HUES48 (cell line): ENCODE results near the gene ZCCHC14.
"Not testable (repeated sequence)": the region's sequence is repeated elsewhere in the genome, so short reads cannot be mapped to it uniquely, and the experiment has no call there.

Experiments used
- H3K27ac ChIP-seq: one replicate; pipeline ENCODE4 v1.7.0; 2013; ENCODE audit warnings: low read depth, low read length, inconsistent platforms
- H3K27me3 ChIP-seq: 2 replicates; pipeline ENCODE4 v1.6.1; 2013; ENCODE audit warnings: mild to moderate bottlenecking, low read length; ENCODE audit not compliant: control insufficient read depth, insufficient read depth
- H3K36me3 ChIP-seq: 2 replicates; pipeline ENCODE4 v1.6.1; 2013; ENCODE audit warnings: low read length; ENCODE audit not compliant: control insufficient read depth, insufficient read depth
- H3K4me1 ChIP-seq: 2 replicates; pipeline ENCODE4 v1.6.1; 2013; ENCODE audit warnings: mild to moderate bottlenecking, low read length; ENCODE audit not compliant: control insufficient read depth, insufficient read depth
- H3K4me3 ChIP-seq: 2 replicates; pipeline ENCODE4 v1.5.1; 2013; ENCODE audit warnings: mild to moderate bottlenecking, low read depth, low read length
- H3K9ac ChIP-seq: 2 replicates; pipeline ENCODE4 v1.6.1; 2013; ENCODE audit warnings: mild to moderate bottlenecking, low read depth, low read length, moderate library complexity
- H3K9me3 ChIP-seq: 2 replicates; pipeline ENCODE4 v1.6.1; 2013; ENCODE audit warnings: low read length; ENCODE audit not compliant: control insufficient read depth, insufficient read depth

The ZCCHC14 gene

DNA sequence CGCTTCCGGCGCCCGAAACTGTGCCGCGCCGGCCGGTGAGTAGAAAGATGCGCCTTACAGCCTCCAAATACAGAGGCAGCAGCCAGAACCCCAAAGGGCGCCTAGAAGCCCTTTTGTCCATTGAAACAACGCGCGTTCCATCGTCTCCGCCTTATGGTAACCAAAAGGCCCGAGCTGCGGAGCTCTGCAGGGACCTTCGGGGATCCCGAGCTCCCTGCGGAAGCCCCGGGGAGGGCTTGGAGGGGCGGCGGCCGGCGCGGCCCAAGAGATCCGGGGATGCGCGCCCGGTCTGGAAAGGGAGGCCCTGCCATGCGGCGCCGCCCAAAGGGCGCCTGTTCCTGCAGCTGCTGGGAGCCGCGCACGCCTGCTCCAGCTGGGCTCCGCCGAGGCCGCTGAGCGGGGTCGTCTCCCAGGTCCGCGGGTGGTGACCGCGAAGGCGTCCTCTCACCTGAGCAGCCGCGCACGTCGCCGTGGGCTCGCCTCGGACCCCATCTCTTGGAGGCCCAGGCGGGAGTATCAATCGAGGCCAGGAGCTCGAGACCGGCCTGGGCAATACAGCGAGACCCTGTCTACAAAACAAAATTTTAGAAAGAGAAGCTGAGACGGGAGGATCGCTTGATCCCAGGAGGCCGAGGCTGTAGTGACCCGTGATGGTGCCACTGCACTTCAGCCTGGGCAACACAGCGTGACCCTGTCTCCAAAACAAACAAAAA, 108.5 kb downstream of the ZCCHC14 start:
- H3K27ac ChIP-seq, result peak overlapping the region; percentile 95
- H3K27me3 ChIP-seq, result no peaks in the 10 kb centered on the region
- H3K4me3 ChIP-seq, result peak overlapping the region; percentile 72
- no peaks in the 10 kb centered on the region for H3K36me3 ChIP-seq
- peak overlapping the region; percentile 60 for H3K9ac ChIP-seq
- H3K4me1 ChIP-seq, result peaks cover 12% of the 10 kb centered on the region
- no peaks in the 10 kb centered on the region for H3K9me3 ChIP-seq

DNA sequence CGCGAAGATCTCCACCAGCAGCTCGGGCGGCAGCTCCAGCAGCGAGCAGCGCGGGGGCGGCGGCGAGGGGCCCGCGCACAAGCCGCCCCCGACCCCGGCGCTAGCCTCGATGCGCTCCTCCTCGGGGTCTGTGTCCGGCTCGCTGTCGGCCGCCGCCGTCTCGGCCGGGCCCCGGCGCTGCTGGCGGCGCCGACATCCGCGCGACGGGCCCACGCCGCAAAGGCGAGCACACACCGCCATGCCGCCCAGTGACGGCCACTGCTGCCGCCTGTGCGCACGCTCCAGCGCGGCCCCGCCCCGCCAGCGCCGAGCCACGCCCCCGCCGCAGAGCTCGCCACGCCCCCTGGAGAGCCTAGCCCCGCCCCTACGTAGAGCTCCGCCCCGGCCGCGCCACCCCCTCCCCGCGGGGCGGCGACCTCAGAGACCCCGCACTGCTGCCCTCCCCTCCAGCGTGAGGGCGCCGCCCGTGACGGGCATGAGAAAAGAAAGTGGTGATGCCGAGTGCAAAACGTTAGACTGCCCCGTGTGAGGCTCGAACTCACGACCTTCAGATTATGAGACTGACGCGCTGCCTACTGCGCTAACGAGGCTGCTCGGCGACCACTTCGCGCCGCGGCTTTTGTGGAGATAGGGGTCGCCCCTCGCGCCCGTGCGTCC, 109.2 kb downstream of the ZCCHC14 start, which contains the start of gene FBXO31:
TSS of gene FBXO31 (minus strand) at position 272 of the 657 bp plus-strand sequence. CDS start at position 240, 32 bp downstream.
- Histone ChIP-seq H3K9me3 (no peaks in the 10 kb centered on the region), H3K36me3 (no peaks in the 10 kb centered on the region), H3K27ac (peak within 1 kb of the TSS; percentile 95), H3K4me3 (peak within 1 kb of the TSS; percentile 72), H3K27me3 (no peaks in the 10 kb centered on the region), H3K9ac (peak within 1 kb of the TSS; percentile 60), H3K4me1 (peaks cover 10% of the 10 kb centered on the region)

DNA sequence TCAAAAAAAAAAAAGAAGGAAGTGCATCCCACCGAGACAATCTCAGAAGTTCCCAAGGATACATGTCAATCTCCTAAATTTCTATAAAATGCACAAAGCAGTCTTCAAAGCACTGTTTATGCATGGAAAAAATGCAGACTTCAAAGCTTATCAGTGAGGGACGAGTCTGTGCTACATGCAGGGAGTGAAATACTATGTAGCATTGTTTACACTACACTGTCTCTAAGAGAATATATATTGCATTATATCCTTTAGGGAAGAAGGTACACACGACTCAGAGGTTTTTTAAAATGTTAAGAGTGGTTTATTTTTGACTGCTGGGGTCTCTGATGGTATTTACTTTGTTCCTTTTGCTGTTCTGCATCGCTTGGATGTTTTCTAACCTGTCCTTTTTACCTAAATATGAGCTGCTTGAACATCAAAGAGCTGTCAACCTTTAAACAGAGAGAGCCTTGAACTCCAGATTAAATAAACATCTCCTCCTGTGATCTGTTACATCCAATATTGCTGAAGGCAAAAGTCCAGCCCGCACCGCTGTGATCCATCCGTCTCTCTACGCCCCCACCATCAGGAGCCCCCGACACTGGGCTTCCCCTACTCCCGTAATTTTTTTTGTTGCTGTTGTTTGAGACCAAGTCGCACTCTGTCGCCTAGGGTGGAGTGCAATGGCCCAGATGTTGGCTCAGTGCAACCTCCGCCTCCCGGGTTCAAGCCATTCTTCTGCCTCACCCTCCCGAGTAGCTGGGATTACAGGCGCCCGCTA, 110.6 kb downstream of the ZCCHC14 start:
- peak overlapping the region; percentile 72 for H3K4me3 ChIP-seq
- no peak overlapping the region for H3K27ac ChIP-seq
- no peaks in the 10 kb centered on the region for H3K27me3 ChIP-seq

DNA sequence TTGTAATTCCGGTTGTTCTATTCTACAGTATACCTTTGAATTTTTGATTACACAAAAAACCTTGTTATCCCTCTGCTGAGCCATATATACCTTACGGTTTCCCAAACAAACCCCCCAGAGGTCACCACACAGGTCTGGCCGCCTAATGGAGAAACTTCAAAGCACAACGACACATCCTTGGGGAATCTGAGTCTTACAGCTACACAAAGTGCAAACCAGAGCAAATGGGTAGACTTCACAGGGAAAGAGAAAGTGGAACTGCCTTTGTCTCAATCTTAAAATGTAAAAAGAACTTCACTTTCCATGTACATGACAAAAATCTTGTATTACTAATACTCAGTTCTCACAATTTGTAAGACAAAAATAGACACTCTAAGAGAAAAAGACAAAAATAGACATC, 111.9 kb downstream of the ZCCHC14 start:
- Histone ChIP-seq H3K27me3 (no peaks in the 10 kb centered on the region), H3K27ac (no peak overlapping the region), H3K36me3 (no peaks in the 10 kb centered on the region), H3K9ac (no peak overlapping the region), H3K4me1 (peaks cover 2% of the 10 kb centered on the region; the same call in 1 of the 2 replicates), H3K4me3 (no peak overlapping the region), H3K9me3 (no peaks in the 10 kb centered on the region)

More for the DNA sequence above, 110.6 kb downstream of the ZCCHC14 start:
- Histone ChIP-seq H3K4me1 (peaks cover 2% of the 10 kb centered on the region; the same call in 1 of the 2 replicates), H3K9me3 (no peaks in the 10 kb centered on the region), H3K36me3 (no peaks in the 10 kb centered on the region), H3K9ac (no peak overlapping the region)

DNA sequence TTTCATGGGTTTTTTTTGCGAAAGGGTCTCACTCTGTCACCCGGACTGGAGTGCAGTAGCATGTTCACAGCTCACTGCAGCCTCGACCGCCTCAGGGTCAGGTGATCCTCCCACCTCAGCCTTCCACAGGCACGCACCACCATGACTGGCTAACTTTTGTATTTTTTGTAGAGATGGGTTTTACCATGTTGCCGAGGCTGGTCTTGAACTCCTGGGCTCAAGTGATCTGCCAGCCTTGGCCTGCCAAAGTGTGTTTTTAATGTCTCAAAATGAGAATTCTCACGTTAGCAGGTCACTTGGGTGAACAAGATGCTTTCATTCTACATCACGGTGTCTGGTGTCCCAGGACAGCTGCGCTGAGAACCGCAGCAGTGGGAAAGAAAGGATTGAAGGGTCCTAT, 112.4 kb downstream of the ZCCHC14 start:
- Histone ChIP-seq H3K4me3 (no peak overlapping the region), H3K27me3 (no peaks in the 10 kb centered on the region), H3K36me3 (no peaks in the 10 kb centered on the region), H3K27ac (no peak overlapping the region), H3K9me3 (no peaks in the 10 kb centered on the region), H3K9ac (no peak overlapping the region), H3K4me1 (peaks cover 2% of the 10 kb centered on the region; the same call in 1 of the 2 replicates)

DNA sequence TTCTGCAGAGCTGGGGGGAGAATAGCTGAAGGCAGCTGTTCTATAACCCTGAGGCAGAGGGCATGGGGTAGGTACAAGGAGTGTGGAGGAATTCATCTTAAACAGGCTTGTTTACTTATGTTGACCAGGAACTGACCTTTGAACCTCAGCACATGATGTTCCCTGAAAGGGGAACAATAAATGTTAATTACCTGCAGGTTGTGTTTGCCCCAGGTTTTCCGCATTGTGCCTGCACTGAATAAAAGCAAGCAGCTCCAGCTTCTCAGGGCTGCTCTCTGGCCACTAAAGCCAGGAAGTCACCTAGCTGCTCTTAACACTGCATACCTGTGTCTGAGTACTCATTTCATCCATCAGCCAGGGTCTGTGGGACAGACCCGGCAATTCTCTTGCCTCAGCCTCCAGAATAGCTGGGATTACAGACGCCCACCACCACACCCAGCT, 113.5 kb downstream of the ZCCHC14 start:
- not testable (repeated sequence) for H3K9me3 ChIP-seq, H3K9ac ChIP-seq, H3K36me3 ChIP-seq, H3K27me3 ChIP-seq, H3K4me3 ChIP-seq, H3K4me1 ChIP-seq, H3K27ac ChIP-seq

DNA sequence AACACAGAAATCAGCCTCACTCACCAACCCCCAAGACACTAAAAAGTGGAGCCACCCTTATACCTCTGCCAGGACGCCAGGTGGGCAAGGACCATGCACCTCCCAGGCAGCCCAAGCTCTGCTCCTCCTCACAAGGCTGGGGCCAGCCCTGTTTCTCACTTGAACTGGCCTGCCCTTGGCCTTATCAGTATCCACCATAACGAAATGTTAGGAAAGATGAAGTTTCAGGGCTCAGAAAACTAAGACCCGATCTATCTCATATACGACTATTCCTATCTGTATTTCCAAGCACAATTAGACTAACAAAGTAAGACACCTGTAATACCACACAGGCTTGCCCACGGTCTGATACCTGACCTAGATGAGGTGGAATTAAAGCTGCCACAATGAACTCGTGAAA, 116.2 kb downstream of the ZCCHC14 start:
- Histone ChIP-seq H3K9me3 (no peaks in the 10 kb centered on the region), H3K9ac (no peak overlapping the region), H3K27me3 (no peaks in the 10 kb centered on the region), H3K4me3 (no peak overlapping the region), H3K27ac (no peak overlapping the region), H3K4me1 (no peaks in the 10 kb centered on the region), H3K36me3 (no peaks in the 10 kb centered on the region)

DNA sequence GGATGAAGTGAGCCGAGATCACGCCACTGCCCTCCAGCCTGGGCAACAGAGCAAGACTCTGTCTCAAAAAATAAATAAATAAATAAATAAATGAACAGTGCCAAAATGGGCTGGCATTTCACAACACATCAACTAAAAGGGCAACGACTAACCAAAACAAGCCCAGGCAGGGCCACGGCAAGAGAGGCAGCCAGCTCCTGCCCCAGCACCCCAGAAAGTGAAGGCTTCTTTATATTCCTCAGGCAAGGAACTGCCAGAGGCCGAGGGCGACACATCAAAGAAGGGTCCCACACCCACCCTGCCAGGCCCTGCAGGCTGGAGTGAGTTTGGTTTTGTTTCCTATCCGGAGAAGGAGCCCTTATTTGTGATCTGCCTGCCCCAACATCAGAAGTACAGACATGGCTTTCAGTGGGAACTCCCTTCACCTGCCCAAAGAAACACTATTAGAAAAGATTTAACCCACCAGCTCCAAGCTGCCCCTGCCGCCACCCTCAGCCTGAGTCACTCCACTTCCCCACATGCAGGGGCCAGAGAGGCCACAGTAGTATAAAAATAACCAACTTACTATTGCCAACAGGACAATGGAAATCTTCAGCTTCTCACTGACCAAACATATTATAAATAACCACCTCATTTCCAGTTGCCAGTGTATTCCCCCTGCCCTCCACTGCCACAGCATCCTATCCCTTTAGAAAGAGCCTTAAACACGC, 117.2 kb downstream of the ZCCHC14 start:
- Histone ChIP-seq H3K36me3 (no peaks in the 10 kb centered on the region), H3K9me3 (no peaks in the 10 kb centered on the region), H3K27ac (no peak overlapping the region), H3K4me1 (no peaks in the 10 kb centered on the region), H3K4me3 (no peak overlapping the region), H3K27me3 (no peaks in the 10 kb centered on the region), H3K9ac (no peak overlapping the region)

DNA sequence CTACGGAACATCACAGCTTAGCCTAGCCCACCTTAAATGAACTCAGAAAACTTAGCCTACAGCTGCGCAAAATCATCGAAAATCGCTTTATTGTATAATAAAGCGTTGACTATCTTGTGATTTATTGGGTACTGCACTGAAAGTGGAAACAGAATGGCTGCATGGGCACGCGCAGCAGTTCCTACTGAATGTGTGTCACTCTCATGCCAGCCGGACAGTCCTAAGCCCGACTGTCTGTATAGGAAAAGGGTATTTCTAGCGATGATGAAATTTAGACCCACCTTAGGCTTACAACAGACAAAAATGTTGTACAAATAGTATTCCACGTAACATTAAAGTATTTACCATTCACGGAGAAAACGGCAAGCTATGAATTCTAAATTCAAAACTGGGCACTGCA, 118.5 kb downstream of the ZCCHC14 start:
- H3K27me3 ChIP-seq, result no peaks in the 10 kb centered on the region
- H3K27ac ChIP-seq, result no peak overlapping the region

DNA sequence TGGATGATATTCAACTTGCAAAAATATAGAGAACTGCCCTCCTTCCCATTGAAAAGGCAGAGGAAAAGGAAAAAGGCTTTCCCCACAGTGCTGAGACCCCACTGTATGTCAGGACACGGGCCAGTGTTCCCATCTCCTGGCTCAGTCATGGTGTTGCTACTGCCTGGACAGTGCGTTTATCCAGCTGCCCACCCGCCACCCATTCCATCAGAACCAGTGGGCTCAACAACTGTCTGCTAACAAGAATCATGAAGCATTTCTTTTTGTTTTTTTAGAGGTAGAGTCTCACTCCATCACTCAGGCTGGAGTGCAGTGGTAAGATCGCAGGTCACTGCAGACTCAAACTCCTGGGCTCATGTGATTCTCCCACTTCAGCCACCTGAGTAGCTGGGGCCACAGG, 120.5 kb downstream of the ZCCHC14 start:
- Histone ChIP-seq H3K4me1 (no peaks in the 10 kb centered on the region), H3K36me3 (no peaks in the 10 kb centered on the region), H3K4me3 (no peak overlapping the region), H3K9me3 (no peaks in the 10 kb centered on the region), H3K27me3 (no peaks in the 10 kb centered on the region), H3K27ac (no peak overlapping the region), H3K9ac (no peak overlapping the region)

More for the DNA sequence above, 118.5 kb downstream of the ZCCHC14 start:
- Histone ChIP-seq H3K36me3 (no peaks in the 10 kb centered on the region), H3K4me1 (no peaks in the 10 kb centered on the region), H3K4me3 (no peak overlapping the region), H3K9me3 (no peaks in the 10 kb centered on the region), H3K9ac (no peak overlapping the region)
